Ishikawa (cell line): ENCODE results near the gene SLC19A3.

ENCODE experiments used
- FOXM1 ChIP-seq: IDR thresholded peaks from 2 replicates; pipeline ENCODE4 v1.6.1; 2012; ENCODE audit warnings: low read depth, borderline replicate concordance
- ZBTB7A ChIP-seq: IDR thresholded peaks from 2 replicates; pipeline ENCODE4 v1.6.1; 2012; ENCODE audit warnings: low read depth
- TF ChIP-seq, protein P1 (sequence below): IDR thresholded peaks from 2 replicates; pipeline ENCODE4 v1.6.1; 2012; ENCODE audit warnings: low read depth, mild to moderate bottlenecking
- TF ChIP-seq, protein P2 (sequence below): IDR thresholded peaks from 2 replicates; pipeline ENCODE4 v1.6.1; 2012

DNA sequence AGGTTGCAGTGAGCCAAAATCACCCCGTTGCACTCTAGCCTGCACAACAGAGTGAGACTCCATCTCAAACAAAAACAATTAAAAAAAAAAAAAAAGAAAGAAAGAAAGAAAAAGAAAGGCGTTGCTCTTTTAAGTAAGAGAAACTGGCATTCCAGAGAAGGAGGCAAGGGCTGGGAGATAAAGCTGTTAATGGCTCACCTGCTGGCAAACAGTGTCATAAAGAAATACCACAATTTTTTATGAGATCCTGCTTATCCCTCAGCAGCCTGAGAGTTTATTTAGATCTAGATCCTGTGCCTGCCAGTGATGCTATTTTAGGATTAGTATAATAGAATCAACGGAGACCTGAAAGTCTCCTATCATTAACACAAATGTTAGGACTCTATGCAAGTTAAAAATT is 16.3 kb downstream of the SLC19A3 start:
- TF ChIP-seq, protein P1, sequence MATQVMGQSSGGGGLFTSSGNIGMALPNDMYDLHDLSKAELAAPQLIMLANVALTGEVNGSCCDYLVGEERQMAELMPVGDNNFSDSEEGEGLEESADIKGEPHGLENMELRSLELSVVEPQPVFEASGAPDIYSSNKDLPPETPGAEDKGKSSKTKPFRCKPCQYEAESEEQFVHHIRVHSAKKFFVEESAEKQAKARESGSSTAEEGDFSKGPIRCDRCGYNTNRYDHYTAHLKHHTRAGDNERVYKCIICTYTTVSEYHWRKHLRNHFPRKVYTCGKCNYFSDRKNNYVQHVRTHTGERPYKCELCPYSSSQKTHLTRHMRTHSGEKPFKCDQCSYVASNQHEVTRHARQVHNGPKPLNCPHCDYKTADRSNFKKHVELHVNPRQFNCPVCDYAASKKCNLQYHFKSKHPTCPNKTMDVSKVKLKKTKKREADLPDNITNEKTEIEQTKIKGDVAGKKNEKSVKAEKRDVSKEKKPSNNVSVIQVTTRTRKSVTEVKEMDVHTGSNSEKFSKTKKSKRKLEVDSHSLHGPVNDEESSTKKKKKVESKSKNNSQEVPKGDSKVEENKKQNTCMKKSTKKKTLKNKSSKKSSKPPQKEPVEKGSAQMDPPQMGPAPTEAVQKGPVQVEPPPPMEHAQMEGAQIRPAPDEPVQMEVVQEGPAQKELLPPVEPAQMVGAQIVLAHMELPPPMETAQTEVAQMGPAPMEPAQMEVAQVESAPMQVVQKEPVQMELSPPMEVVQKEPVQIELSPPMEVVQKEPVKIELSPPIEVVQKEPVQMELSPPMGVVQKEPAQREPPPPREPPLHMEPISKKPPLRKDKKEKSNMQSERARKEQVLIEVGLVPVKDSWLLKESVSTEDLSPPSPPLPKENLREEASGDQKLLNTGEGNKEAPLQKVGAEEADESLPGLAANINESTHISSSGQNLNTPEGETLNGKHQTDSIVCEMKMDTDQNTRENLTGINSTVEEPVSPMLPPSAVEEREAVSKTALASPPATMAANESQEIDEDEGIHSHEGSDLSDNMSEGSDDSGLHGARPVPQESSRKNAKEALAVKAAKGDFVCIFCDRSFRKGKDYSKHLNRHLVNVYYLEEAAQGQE = no peak
- TF ChIP-seq FOXM1 (no peak), ZBTB7A (no peak)
- TF ChIP-seq, protein P2, sequence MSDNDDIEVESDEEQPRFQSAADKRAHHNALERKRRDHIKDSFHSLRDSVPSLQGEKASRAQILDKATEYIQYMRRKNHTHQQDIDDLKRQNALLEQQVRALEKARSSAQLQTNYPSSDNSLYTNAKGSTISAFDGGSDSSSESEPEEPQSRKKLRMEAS = no peak
